Measurements from ENCODE around the gene CAPG. TPM values are rescaled to one million over a fixed set of nuclear protein-coding genes. Genes with fewer than 3 reads are reported as not detected.

CAPG gene
- total RNA-seq, 2 donors from 2014 or later = 47.1 to 56.9 TPM

GRCh38 chr2:85398426-85399182 is 11.6 kb downstream of the CAPG start:
- Histone ChIP-seq H3K27ac (no peak overlapping the region), H3K36me3 (peaks cover 4% of the 10 kb centered on the region), H3K4me3 (no peak overlapping the region), H3K9me3 (no peaks in the 10 kb centered on the region), H3K4me1 (ENCODE audit: control insufficient read depth in 1 of 2, low read depth in 2 of 2) (peaks cover 0 to 18% of the 10 kb centered on the region in 2 donors), H3K27me3 (replicated peaks; ENCODE audit: insufficient read depth) (no peaks in the 10 kb centered on the region)
- DNase-seq (ENCODE audit: low spot score) (no peak), ATAC-seq (ENCODE audit: insufficient number of reproducible peaks, low FRiP score, low read depth) (no peak)
- no peak for TF ChIP-seq CTCF (IDR thresholded peaks at IDR 0.05)

GRCh38 chr2:85397925-85398331 is 12.2 kb downstream of the CAPG start:
- no peaks in the 10 kb centered on the region for H3K9me3 ChIP-seq
- peaks cover 0 to 18% of the 10 kb centered on the region in 2 donors for H3K4me1 ChIP-seq (ENCODE audit: control insufficient read depth in 1 of 2, low read depth in 2 of 2)
- no peak overlapping the region for H3K4me3 ChIP-seq
- no peak for TF ChIP-seq CTCF (IDR thresholded peaks at IDR 0.05)
- no peaks in the 10 kb centered on the region for H3K27me3 ChIP-seq (replicated peaks; ENCODE audit: insufficient read depth)
- DNase-seq (ENCODE audit: low spot score) (no peak), ATAC-seq (ENCODE audit: insufficient number of reproducible peaks, low FRiP score, low read depth) (no peak)
- H3K27ac ChIP-seq = no peak overlapping the region
- peaks cover 4% of the 10 kb centered on the region for H3K36me3 ChIP-seq

DNA sequence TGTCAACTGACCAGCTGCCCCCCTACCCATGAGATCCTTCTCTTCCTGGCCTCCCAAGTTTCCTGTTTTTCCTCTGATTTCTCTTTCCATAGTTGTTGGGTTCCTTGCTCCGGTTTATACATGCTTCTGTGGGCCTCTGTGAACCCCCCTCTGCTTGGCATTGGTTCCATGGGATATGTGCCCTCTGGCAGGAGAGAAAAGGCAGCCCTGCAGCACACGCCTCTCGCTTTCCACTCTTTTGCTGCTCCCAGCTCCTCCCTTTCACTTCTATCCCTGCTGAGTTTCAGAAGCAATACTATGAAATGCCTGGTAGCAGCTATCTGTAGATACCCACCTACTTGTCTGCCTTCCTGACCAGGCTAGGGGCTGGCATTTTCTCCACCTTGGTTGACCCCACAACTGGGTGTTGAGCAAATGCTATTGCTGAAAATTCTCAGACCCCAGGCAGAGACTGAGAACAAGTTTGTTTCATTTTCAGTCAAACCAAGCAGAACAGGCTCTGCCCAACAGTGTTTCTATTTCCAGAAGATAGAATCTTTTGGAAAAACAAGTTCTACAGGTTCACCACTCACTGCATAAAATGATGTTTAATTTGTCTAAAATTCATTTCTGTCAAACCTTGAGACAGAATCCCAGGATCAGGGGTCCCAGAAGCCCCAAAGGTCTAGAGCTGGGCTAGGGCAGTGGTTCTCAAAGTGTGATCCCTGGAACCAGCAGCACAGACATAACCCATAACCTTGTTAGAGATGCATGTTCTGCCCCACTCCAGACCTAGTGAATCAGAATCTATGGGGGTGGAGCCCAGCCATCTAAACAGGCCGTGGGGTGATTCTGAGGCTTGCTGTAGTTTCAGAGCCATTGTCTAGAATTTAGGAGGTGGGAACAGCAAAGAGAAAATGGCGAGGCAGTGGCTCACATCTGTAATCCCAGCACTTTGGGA is 13.4 kb downstream of the CAPG start:
- TF ChIP-seq CTCF (IDR thresholded peaks at IDR 0.05) = no peak
- no peaks in the 10 kb centered on the region for H3K27me3 ChIP-seq (replicated peaks; ENCODE audit: insufficient read depth)
- no peaks in the 10 kb centered on the region for H3K9me3 ChIP-seq
- ATAC-seq (ENCODE audit: insufficient number of reproducible peaks, low FRiP score, low read depth) = no peak
- no peak for DNase-seq (ENCODE audit: low spot score)
- peak overlapping the region; percentile 67 to 73 for H3K27ac ChIP-seq
- peaks cover 0 to 18% of the 10 kb centered on the region in 2 donors for H3K4me1 ChIP-seq (ENCODE audit: control insufficient read depth in 1 of 2, low read depth in 2 of 2)
- peak overlapping the region; percentile 56 for H3K4me3 ChIP-seq
- H3K36me3 ChIP-seq = peaks cover 4% of the 10 kb centered on the region

DNA sequence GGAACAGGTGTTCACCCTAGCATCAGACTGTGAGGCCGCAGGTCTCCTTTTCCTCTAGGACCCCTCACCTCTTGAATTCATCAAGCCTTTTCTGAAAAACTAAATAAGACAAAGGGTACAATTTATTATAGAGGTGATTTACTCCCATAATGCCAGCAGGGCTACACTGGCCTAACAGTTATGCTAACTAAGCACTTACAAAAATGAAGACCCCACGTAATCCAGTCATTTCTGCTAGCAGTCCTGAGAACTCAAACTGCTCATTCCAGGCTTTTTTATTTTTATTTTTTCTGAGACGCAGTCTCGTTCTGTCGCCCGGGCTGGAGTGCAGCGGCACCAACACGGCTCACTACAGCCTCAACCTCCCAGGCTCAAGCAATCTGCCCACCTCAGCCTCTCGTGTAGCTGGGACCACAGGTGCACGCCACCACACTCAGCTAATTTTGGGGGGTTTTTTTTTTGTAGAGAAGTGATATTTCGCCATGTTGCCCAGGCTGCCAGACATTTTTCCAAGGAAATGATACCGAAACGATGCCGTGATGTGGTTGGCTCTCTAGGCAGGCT is 14.2 kb downstream of the CAPG start:
- H3K4me3 ChIP-seq = no peak overlapping the region
- H3K9me3 ChIP-seq = no peaks in the 10 kb centered on the region
- peaks cover 0 to 18% of the 10 kb centered on the region in 2 donors for H3K4me1 ChIP-seq (ENCODE audit: control insufficient read depth in 1 of 2, low read depth in 2 of 2)
- TF ChIP-seq CTCF (IDR thresholded peaks at IDR 0.05) = no peak
- H3K36me3 ChIP-seq = peaks cover 6% of the 10 kb centered on the region
- H3K27me3 ChIP-seq (replicated peaks; ENCODE audit: insufficient read depth) = no peaks in the 10 kb centered on the region
- ATAC-seq (ENCODE audit: insufficient number of reproducible peaks, low FRiP score, low read depth) (no peak), DNase-seq (ENCODE audit: low spot score) (no peak)
- peak overlapping the region; percentile 67 to 73 for H3K27ac ChIP-seq

GRCh38 chr2:85394976-85395375 is 15.2 kb downstream of the CAPG start:
- H3K4me3 ChIP-seq = no peak overlapping the region
- DNase-seq (ENCODE audit: low spot score) (no peak), ATAC-seq (ENCODE audit: insufficient number of reproducible peaks, low FRiP score, low read depth) (no peak)
- no peaks in the 10 kb centered on the region for H3K27me3 ChIP-seq (replicated peaks; ENCODE audit: insufficient read depth)
- peak overlapping the region in 1 of 2 donors; percentile 31 for H3K27ac ChIP-seq
- no peak for TF ChIP-seq CTCF (IDR thresholded peaks at IDR 0.05)
- no peaks in the 10 kb centered on the region for H3K9me3 ChIP-seq
- peaks cover 12% of the 10 kb centered on the region for H3K36me3 ChIP-seq
- peaks cover 0 to 18% of the 10 kb centered on the region in 2 donors for H3K4me1 ChIP-seq (ENCODE audit: control insufficient read depth in 1 of 2, low read depth in 2 of 2)

Measured in thoracic aorta (tissue), 2 donors.